ENCODE measurements around the gene FMN2.

GRCh38 chr1:240152611-240153297 lies 61.1 kb downstream of the FMN2 start:
- no peak for TF ChIP-seq CTCF (IDR thresholded peaks at IDR 0.05; ENCODE audit: poor library complexity)
- no peak for TF ChIP-seq EZH2 (IDR thresholded peaks at IDR 0.05; ENCODE audit: borderline replicate concordance)
- no peak for TF ChIP-seq EZH2phosphoT487 (IDR thresholded peaks at IDR 0.05; ENCODE audit: low read depth, severe bottlenecking, unreplicated experiment)
